ENCODE measurements around the gene BRSK2. TPM values are rescaled to one million over a fixed set of nuclear protein-coding genes. Genes with fewer than 3 reads are reported as not detected.

Gene BRSK2
- total RNA-seq, 1 donor from 2014 or later, result 0.11 TPM

GRCh38 chr11:1372660-1373059 is 17.1 kb upstream of the BRSK2 start:
- DNase-seq (no peak), ATAC-seq (ENCODE audit: low read depth) (no peak)
- H3K36me3 Mint-ChIP-seq (ENCODE audit: low read depth), result no peaks in the 10 kb centered on the region
- no peaks in the 10 kb centered on the region for H3K9me3 Mint-ChIP-seq
- H3K4me3 Mint-ChIP-seq, result no peak overlapping the region
- no peaks in the 10 kb centered on the region for H3K4me1 Mint-ChIP-seq
- ChIA-PET POLR2A (no interaction called here), CTCF (no interaction called here)
- no peak for TF ChIP-seq CTCF (IDR thresholded peaks at IDR 0.05)
- H3K27ac Mint-ChIP-seq, result no peak overlapping the region
- intact Hi-C loops (cut with micrococcal nuclease), result no loop called here
- no peaks in the 10 kb centered on the region for H3K27me3 Mint-ChIP-seq

GRCh38 chr11:1373536-1374214 is 16.1 kb upstream of the BRSK2 start:
- no peak overlapping the region for H3K4me3 Mint-ChIP-seq
- ATAC-seq (ENCODE audit: low read depth) (no peak), DNase-seq (no peak)
- intact Hi-C loops (cut with micrococcal nuclease), result no loop called here
- no peaks in the 10 kb centered on the region for H3K9me3 Mint-ChIP-seq
- no peak for TF ChIP-seq CTCF (IDR thresholded peaks at IDR 0.05)
- ChIA-PET CTCF (no interaction called here), POLR2A (no interaction called here)
- no peaks in the 10 kb centered on the region for H3K36me3 Mint-ChIP-seq (ENCODE audit: low read depth)
- H3K27me3 Mint-ChIP-seq, result no peaks in the 10 kb centered on the region
- no peaks in the 10 kb centered on the region for H3K4me1 Mint-ChIP-seq
- H3K27ac Mint-ChIP-seq, result no peak overlapping the region

DNA sequence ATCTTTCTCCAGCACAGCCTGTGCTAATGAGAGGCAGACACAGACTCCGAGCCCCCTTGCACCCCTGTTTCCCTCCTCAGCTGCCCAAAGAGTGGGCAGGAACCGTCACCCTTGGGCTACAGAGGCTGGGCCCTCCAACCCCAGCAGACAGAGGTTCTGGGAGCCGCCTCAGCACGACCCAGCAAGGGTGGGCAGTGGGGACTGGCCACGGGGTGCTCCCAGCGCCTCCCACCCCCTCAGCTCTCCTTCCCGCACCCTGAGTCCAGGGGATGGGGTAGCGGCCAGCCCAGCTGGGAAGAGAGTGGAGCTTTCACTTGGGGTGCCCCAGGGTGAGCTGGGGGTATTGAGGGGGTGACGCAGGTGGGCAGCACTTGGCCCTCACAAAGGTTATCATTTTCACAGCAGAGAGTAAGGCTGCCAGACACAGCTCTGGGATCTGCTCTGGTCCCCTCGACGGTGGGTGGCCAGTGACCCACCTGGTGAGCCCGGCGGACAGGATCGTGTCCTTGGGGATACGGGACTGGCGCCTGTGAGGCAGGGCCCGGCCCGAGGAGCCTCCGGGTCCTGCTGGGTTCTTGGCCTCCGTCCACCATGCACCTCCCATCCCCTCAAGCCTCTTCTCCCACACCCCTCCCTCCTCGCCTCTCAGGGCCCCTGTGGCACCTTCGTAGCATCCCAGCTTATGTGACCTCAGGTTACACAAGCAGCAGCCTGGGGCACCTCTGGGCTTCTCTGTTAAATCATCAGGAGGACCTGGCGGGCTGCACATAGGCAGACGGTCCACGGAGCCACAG is 14.4 kb upstream of the BRSK2 start:
- no peaks in the 10 kb centered on the region for H3K36me3 Mint-ChIP-seq (ENCODE audit: low read depth)
- no peak for ATAC-seq (ENCODE audit: low read depth)
- no peak for DNase-seq
- no peak overlapping the region for H3K4me3 Mint-ChIP-seq
- intact Hi-C loops (cut with micrococcal nuclease), result no loop called here
- ChIA-PET POLR2A (interaction anchor here (0.6 kb wide), 1 partner anchor 879 kb away, joined by 3 read pairs; no protein-coding TSS in a partner anchor), CTCF (no interaction called here)
- no peak for TF ChIP-seq CTCF (IDR thresholded peaks at IDR 0.05)
- H3K4me1 Mint-ChIP-seq, result no peaks in the 10 kb centered on the region
- H3K9me3 Mint-ChIP-seq, result peaks cover 2% of the 10 kb centered on the region
- H3K27me3 Mint-ChIP-seq, result no peaks in the 10 kb centered on the region
- no peak overlapping the region for H3K27ac Mint-ChIP-seq

DNA sequence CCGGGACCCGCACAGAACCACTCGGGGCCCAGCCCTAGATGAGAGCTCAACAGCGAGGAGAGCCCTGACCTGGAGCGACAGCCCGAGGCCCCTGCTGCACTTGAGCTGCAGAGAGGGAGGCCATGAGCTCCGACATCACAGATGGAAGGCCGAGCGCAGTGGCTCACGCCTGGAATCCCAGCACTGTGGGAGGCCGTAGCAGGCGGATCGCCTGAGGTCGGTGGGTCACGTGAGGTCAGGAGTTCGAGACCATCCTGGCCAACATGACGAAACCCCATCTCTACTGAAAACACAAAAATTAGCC is 13.8 kb upstream of the BRSK2 start:
- peaks cover 4% of the 10 kb centered on the region for H3K9me3 Mint-ChIP-seq
- no peak for TF ChIP-seq CTCF (IDR thresholded peaks at IDR 0.05)
- no peaks in the 10 kb centered on the region for H3K4me1 Mint-ChIP-seq
- ATAC-seq (ENCODE audit: low read depth) (no peak), DNase-seq (no peak)
- ChIA-PET POLR2A (interaction anchor here (0.6 kb wide), 1 partner anchor 879 kb away, joined by 3 read pairs; no protein-coding TSS in a partner anchor), CTCF (no interaction called here)
- intact Hi-C loops (cut with micrococcal nuclease), result no loop called here
- H3K27ac Mint-ChIP-seq, result no peak overlapping the region
- H3K27me3 Mint-ChIP-seq, result no peaks in the 10 kb centered on the region
- no peak overlapping the region for H3K4me3 Mint-ChIP-seq
- H3K36me3 Mint-ChIP-seq (ENCODE audit: low read depth), result no peaks in the 10 kb centered on the region

GRCh38 chr11:1377231-1377780 is 12.4 kb upstream of the BRSK2 start:
- ChIA-PET POLR2A (no interaction called here), CTCF (no interaction called here)
- ATAC-seq (ENCODE audit: low read depth) (no peak), DNase-seq (no peak)
- Mint-ChIP-seq H3K9me3 (peaks cover 4% of the 10 kb centered on the region), H3K4me1 (peaks cover 2% of the 10 kb centered on the region), H3K4me3 (no peak overlapping the region), H3K27ac (no peak overlapping the region), H3K36me3 (ENCODE audit: low read depth) (no peaks in the 10 kb centered on the region), H3K27me3 (no peaks in the 10 kb centered on the region)
- TF ChIP-seq CTCF (IDR thresholded peaks at IDR 0.05), result no peak
- intact Hi-C loops (cut with micrococcal nuclease), result no loop called here

All from activated B cell treated with CpG ODN at 0.5 μM for 24 hours (primary cell).